SK-N-SH (cell line): ENCODE measurements around the gene ITFG1.

Experiments used
- CHD2 ChIP-seq: fragments of 150-350 bp; IDR thresholded peaks from 2 replicates; pipeline ENCODE4 v1.6.1; 2018; ENCODE audit warnings: low read length; ENCODE audit not compliant: partially characterized antibody
- CTCF ChIP-seq: fragments of 200-600 bp; sonication (generic); IDR thresholded peaks from 2 replicates; pipeline ENCODE4 v1.6.1; 2017; ENCODE audit warnings: antibody characterized with exemption, mild to moderate bottlenecking, moderate library complexity
- MAX ChIP-seq: IDR thresholded peaks from 2 replicates; pipeline ENCODE4 v1.4.0; 2012; ENCODE audit warnings: low read depth
- MXI1 ChIP-seq: IDR thresholded peaks from 2 replicates; pipeline ENCODE4 v1.6.1; 2012; ENCODE audit warnings: mild to moderate bottlenecking, low read depth, low read length, improper control_type of control experiment
- NRF1 ChIP-seq: IDR thresholded peaks from 2 replicates; pipeline ENCODE4 v1.6.1; 2012; ENCODE audit warnings: low read depth, mild to moderate bottlenecking, low read length
- POLR2AphosphoS5 ChIP-seq: IDR thresholded peaks from 2 replicates; pipeline ENCODE4 v1.6.1; 2012; ENCODE audit warnings: low read depth, low read length
- RAD21 ChIP-seq: IDR thresholded peaks from 2 replicates; pipeline ENCODE4 v1.6.1; 2012; ENCODE audit warnings: mild to moderate bottlenecking, low read length
- RCOR1 ChIP-seq: fragments of 150-350 bp; IDR thresholded peaks from 2 replicates; pipeline ENCODE4 v1.6.1; 2017; ENCODE audit warnings: antibody characterized with exemption, low read length
- RFX5 ChIP-seq: IDR thresholded peaks from 2 replicates; pipeline ENCODE4 v1.6.1; 2012; ENCODE audit warnings: mild to moderate bottlenecking, improper control_type of control experiment, low read length
- TCF12 ChIP-seq: IDR thresholded peaks from 2 replicates; pipeline ENCODE4 v1.4.0; 2012
- ZBTB33 ChIP-seq: IDR thresholded peaks from 2 replicates; pipeline ENCODE4 v1.4.0; 2012; ENCODE audit warnings: low read depth, borderline replicate concordance
- TF ChIP-seq, protein P1 (sequence below): IDR thresholded peaks from 2 replicates; pipeline ENCODE4 v1.6.1; 2012; ENCODE audit warnings: mild to moderate bottlenecking, low read depth, low read length, moderate library complexity

DNA sequence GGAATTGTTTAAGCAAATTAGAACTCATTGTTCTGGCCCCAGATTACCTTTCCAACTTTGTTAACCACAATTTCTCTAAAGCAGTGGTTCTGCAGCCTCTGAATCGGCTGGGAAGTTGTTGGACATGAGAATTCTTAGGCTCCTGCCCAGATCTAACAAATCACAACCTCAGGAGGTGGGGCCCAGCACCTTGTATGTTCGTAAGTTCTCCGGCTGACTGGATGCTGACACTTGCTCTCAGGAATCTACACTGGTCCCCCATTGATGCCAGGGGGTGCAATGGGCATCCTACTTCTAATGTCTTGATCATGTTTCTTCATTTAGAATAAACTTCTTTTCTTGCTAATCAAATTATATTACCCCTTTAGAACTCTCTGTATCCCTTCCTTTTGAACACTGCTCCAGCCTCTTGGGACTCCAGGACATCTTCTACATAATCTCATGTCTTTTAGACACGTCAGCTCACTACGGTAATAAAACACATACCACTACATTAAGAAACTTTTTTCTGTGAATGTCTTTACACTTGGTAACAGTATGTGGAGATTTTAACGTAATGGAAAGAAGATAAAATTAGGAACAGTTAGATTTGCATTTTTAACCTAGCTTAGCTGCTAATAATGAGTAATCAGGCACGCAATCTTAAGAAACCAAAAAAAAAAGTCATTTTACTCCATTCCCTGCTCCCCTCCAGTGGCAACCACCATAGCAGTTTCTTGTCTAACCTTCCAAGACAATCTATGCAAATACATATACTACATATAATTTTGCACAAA is 143.2 kb downstream of the ITFG1 start:
- TF ChIP-seq RCOR1 (no peak), RFX5 (no peak), RAD21 (no peak), MAX (no peak), CHD2 (no peak), NRF1 (no peak), POLR2AphosphoS5 (no peak), ZBTB33 (no peak), CTCF (no peak), MXI1 (no peak), TCF12 (no peak)
- TF ChIP-seq, protein P1, sequence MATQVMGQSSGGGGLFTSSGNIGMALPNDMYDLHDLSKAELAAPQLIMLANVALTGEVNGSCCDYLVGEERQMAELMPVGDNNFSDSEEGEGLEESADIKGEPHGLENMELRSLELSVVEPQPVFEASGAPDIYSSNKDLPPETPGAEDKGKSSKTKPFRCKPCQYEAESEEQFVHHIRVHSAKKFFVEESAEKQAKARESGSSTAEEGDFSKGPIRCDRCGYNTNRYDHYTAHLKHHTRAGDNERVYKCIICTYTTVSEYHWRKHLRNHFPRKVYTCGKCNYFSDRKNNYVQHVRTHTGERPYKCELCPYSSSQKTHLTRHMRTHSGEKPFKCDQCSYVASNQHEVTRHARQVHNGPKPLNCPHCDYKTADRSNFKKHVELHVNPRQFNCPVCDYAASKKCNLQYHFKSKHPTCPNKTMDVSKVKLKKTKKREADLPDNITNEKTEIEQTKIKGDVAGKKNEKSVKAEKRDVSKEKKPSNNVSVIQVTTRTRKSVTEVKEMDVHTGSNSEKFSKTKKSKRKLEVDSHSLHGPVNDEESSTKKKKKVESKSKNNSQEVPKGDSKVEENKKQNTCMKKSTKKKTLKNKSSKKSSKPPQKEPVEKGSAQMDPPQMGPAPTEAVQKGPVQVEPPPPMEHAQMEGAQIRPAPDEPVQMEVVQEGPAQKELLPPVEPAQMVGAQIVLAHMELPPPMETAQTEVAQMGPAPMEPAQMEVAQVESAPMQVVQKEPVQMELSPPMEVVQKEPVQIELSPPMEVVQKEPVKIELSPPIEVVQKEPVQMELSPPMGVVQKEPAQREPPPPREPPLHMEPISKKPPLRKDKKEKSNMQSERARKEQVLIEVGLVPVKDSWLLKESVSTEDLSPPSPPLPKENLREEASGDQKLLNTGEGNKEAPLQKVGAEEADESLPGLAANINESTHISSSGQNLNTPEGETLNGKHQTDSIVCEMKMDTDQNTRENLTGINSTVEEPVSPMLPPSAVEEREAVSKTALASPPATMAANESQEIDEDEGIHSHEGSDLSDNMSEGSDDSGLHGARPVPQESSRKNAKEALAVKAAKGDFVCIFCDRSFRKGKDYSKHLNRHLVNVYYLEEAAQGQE: no peak
